Neuronal stem cell (in vitro differentiated cells): ENCODE results near the gene THEM5.

Experiments used
- DNase-seq: peaks from one replicate; pipeline ENCODE4 v3.0.0-alpha.2; 2013; ENCODE audit warnings: low spot score
- H2AFZ ChIP-seq: one replicate; pipeline ENCODE4 v1.6.1; 2013; ENCODE audit warnings: mild to moderate bottlenecking, low read length, inconsistent platforms
- H2AK5ac ChIP-seq: 2 replicates; pipeline ENCODE4 v1.6.1; 2013; ENCODE audit warnings: low read depth, mild to moderate bottlenecking, inconsistent platforms, low read length, moderate library complexity, mixed read lengths
- H2BK120ac ChIP-seq: 2 replicates; pipeline ENCODE4 v1.6.1; 2013; ENCODE audit warnings: low read depth, mild to moderate bottlenecking, inconsistent platforms, low read length, moderate library complexity, mixed read lengths
- H2BK12ac ChIP-seq: one replicate; pipeline ENCODE4 v1.6.1; 2013; ENCODE audit warnings: low read length, inconsistent platforms
- H2BK15ac ChIP-seq: 2 replicates; pipeline ENCODE4 v1.6.1; 2013; ENCODE audit warnings: mild to moderate bottlenecking, low read length, inconsistent platforms, mixed read lengths
- H2BK5ac ChIP-seq: one replicate; pipeline ENCODE4 v1.6.1; 2013; ENCODE audit warnings: inconsistent platforms, mild to moderate bottlenecking, low read length, moderate library complexity
- H3K14ac ChIP-seq: one replicate; pipeline ENCODE4 v1.6.1; 2013; ENCODE audit warnings: low read length, inconsistent platforms
- H3K18ac ChIP-seq: 2 replicates; pipeline ENCODE4 v1.6.1; 2013; ENCODE audit warnings: low read length, inconsistent platforms
- H3K23ac ChIP-seq: 2 replicates; pipeline ENCODE4 v1.6.1; 2013; ENCODE audit warnings: low read depth, mild to moderate bottlenecking, mixed read lengths, low read length, inconsistent platforms; ENCODE audit not compliant: poor library complexity
- H3K27ac ChIP-seq: replicated peaks from 3 replicates; pipeline ENCODE4 v1.5.1; 2013; ENCODE audit warnings: low read length, inconsistent platforms
- H3K27me3 ChIP-seq, 3 experiments: 2 replicates each; pipeline ENCODE4 v1.6.1; 2013; ENCODE audit warnings: low read length in 3 of 3, mild to moderate bottlenecking in 2 of 3, inconsistent platforms in 1 of 3, low read depth in 1 of 3, mixed read lengths in 1 of 3, moderate library complexity in 1 of 3; ENCODE audit not compliant: control insufficient read depth in 3 of 3, insufficient read depth in 3 of 3
- H3K36me3 ChIP-seq, 2 donors: replicated peaks in 1 of 2; 2 replicates each; pipeline ENCODE4 v1.6.1; 2013; ENCODE audit warnings: low read length in 2 of 2; ENCODE audit not compliant: control insufficient read depth in 2 of 2, insufficient read depth in 2 of 2
- H3K4ac ChIP-seq: 2 replicates; pipeline ENCODE4 v1.6.1; 2013; ENCODE audit warnings: inconsistent platforms, mild to moderate bottlenecking, low read length, moderate library complexity
- H3K4me1 ChIP-seq, 2 donors: 1 replicate in 1 of 2; 2 replicates in 1 of 2; pipeline ENCODE4 v1.6.1; 2013; ENCODE audit warnings: low read length in 2 of 2, low read depth in 1 of 2; ENCODE audit not compliant: control insufficient read depth in 2 of 2, insufficient read depth in 1 of 2
- H3K4me2 ChIP-seq: one replicate; pipeline ENCODE4 v1.6.1; 2013; ENCODE audit warnings: mild to moderate bottlenecking, low read length, inconsistent platforms; ENCODE audit not compliant: insufficient read depth, poor library complexity, severe bottlenecking
- H3K4me3 ChIP-seq, 2 donors: 2 replicates each; pipeline ENCODE4 v1.5.1; 2013; ENCODE audit warnings: low read length in 2 of 2, mild to moderate bottlenecking in 2 of 2, inconsistent platforms in 1 of 2, moderate library complexity in 1 of 2
- H3K79me1 ChIP-seq: one replicate; pipeline ENCODE4 v1.6.1; 2013; ENCODE audit warnings: low read depth, mild to moderate bottlenecking, inconsistent platforms, low read length, moderate library complexity
- H3K9ac ChIP-seq: one replicate; pipeline ENCODE4 v1.6.1; 2013; ENCODE audit warnings: mild to moderate bottlenecking, low read depth, low read length, inconsistent platforms; ENCODE audit not compliant: poor library complexity
- H3K9me3 ChIP-seq, 2 donors: replicated peaks in 1 of 2; 2 replicates each; pipeline versions ENCODE3 to v1.6.1; 2013; ENCODE audit warnings: low read length in 2 of 2, mild to moderate bottlenecking in 2 of 2, inconsistent platforms in 1 of 2, low read depth in 1 of 2, mixed read lengths in 1 of 2, moderate library complexity in 1 of 2; ENCODE audit not compliant: control insufficient read depth in 2 of 2, insufficient read depth in 1 of 2
- H4K8ac ChIP-seq: one replicate; pipeline ENCODE4 v1.6.1; 2013; ENCODE audit warnings: low read depth, mild to moderate bottlenecking, inconsistent platforms, low read length, moderate library complexity
- H4K91ac ChIP-seq: one replicate; pipeline ENCODE4 v1.6.1; 2013; ENCODE audit warnings: low read length, low read depth, mild to moderate bottlenecking, inconsistent platforms; ENCODE audit not compliant: poor library complexity
- WGBS, 2 donors: extraction: QIAGEN DNeasy Blood & Tissue Kit; methylation state at CpG; one replicate each; pipeline ENCODE4 v1.1.7; 2013; ENCODE audit warnings: missing lambda C conversion rate in 2 of 2, mixed read lengths in 1 of 2; ENCODE audit not compliant: insufficient read length in 2 of 2, insufficient replicate concordance in 1 of 2; ENCODE audit errors: extremely low coverage in 2 of 2; 5-methylcytosine and 5-hydroxymethylcytosine counted together

Gene THEM5

GRCh38 chr1:151831256-151831591, 22.3 kb downstream of the THEM5 start:
- peak overlapping the region; percentile 65 for H3K23ac ChIP-seq
- H2BK12ac ChIP-seq = peak overlapping the region; percentile 58
- peak overlapping the region; percentile 90 for H3K14ac ChIP-seq
- no peak for DNase-seq
- no peak overlapping the region for H3K27ac ChIP-seq
- peaks cover 21 to 23% of the 10 kb centered on the region in 2 donors for H3K4me1 ChIP-seq
- no peak overlapping the region for H2BK120ac ChIP-seq
- H4K8ac ChIP-seq = no peak overlapping the region
- no peak overlapping the region for H4K91ac ChIP-seq
- no CpG with 5 or more reads among the region's 4 CpGs for WGBS, 2 donors
- H3K9me3 ChIP-seq = no peaks in the 10 kb centered on the region
- H3K27me3 ChIP-seq = peaks cover 0 to 51% (median 0%) of the 10 kb centered on the region in 3 experiments
- H2BK15ac ChIP-seq = no peak overlapping the region
- H3K4me3 ChIP-seq = no peak overlapping the region
- H2AK5ac ChIP-seq = peak overlapping the region; percentile 56
- peak overlapping the region; percentile 62 for H2BK5ac ChIP-seq
- no peak overlapping the region for H3K9ac ChIP-seq
- no peaks in the 10 kb centered on the region for H3K36me3 ChIP-seq
- H3K79me1 ChIP-seq = no peaks in the 10 kb centered on the region
- no peak overlapping the region for H2AFZ ChIP-seq
- no peak overlapping the region for H3K4me2 ChIP-seq
- peak overlapping the region; percentile 37 for H3K18ac ChIP-seq
- no peak overlapping the region for H3K4ac ChIP-seq

- no peak overlapping the region for H3K27ac ChIP-seq
- no peak overlapping the region for H4K91ac ChIP-seq
- H2BK12ac ChIP-seq = peak overlapping the region; percentile 98
- H3K79me1 ChIP-seq = no peaks in the 10 kb centered on the region
- no peak overlapping the region for H3K9ac ChIP-seq
- H2BK120ac ChIP-seq = no peak overlapping the region
- no peak overlapping the region for H2BK5ac ChIP-seq
- H3K27me3 ChIP-seq = peaks cover 0 to 53% (median 0%) of the 10 kb centered on the region in 3 experiments
- H3K4me1 ChIP-seq = peaks cover 23% of the 10 kb centered on the region in 2 donors
- peak overlapping the region; percentile 52 for H2AK5ac ChIP-seq
- no peak for DNase-seq
- H3K18ac ChIP-seq = peak overlapping the region; percentile 80
- no peak overlapping the region for H3K23ac ChIP-seq
- no peaks in the 10 kb centered on the region for H3K9me3 ChIP-seq
- H3K4me3 ChIP-seq = no peak overlapping the region
- no peak overlapping the region for H2AFZ ChIP-seq
- H2BK15ac ChIP-seq = peak overlapping the region; percentile 49
- H3K4me2 ChIP-seq = no peak overlapping the region
- peak overlapping the region; percentile 38 for H3K14ac ChIP-seq
- H3K36me3 ChIP-seq = no peaks in the 10 kb centered on the region
- WGBS, 2 donors = no CpG with 5 or more reads among the region's 6 CpGs
- H3K4ac ChIP-seq = no peak overlapping the region
- no peak overlapping the region for H4K8ac ChIP-seq
Measured at GRCh38 chr1:151830055-151830454, 23.5 kb downstream of the THEM5 start.

- Histone ChIP-seq H2BK15ac (peak overlapping the region; percentile 45), H3K9ac (no peak overlapping the region), H3K4me1 (peaks cover 23% of the 10 kb centered on the region in 2 donors), H2AK5ac (peak overlapping the region; percentile 52), H3K79me1 (no peaks in the 10 kb centered on the region), H4K91ac (no peak overlapping the region), H2AFZ (peak overlapping the region; percentile 70), H3K4me2 (no peak overlapping the region), H3K27ac (peak overlapping the region; percentile 26), H3K9me3 (no peaks in the 10 kb centered on the region), H2BK5ac (peak overlapping the region; percentile 49), H3K18ac (peak overlapping the region; percentile 86), H3K27me3 (peaks cover 0 to 56% (median 0%) of the 10 kb centered on the region in 3 experiments), H3K4me3 (no peak overlapping the region), H2BK120ac (no peak overlapping the region), H3K14ac (no peak overlapping the region), H3K36me3 (no peaks in the 10 kb centered on the region), H3K4ac (no peak overlapping the region), H4K8ac (no peak overlapping the region), H2BK12ac (peak overlapping the region; percentile 34), H3K23ac (no peak overlapping the region)
- WGBS, 2 donors = no CpG with 5 or more reads among the region's 4 CpGs
- no peak for DNase-seq
Measured at GRCh38 chr1:151829352-151830046, 24.0 kb downstream of the THEM5 start.

- Histone ChIP-seq H2BK120ac (no peak overlapping the region), H3K4me1 (peaks cover 18 to 23% of the 10 kb centered on the region in 2 donors), H3K4me2 (no peak overlapping the region), H3K36me3 (no peaks in the 10 kb centered on the region), H2BK5ac (no peak overlapping the region), H2AFZ (peak overlapping the region; percentile 70), H3K79me1 (no peaks in the 10 kb centered on the region), H3K14ac (no peak overlapping the region), H3K27ac (peak overlapping the region; percentile 26), H3K18ac (no peak overlapping the region), H3K9me3 (no peaks in the 10 kb centered on the region), H3K4ac (no peak overlapping the region), H2AK5ac (no peak overlapping the region), H3K23ac (no peak overlapping the region), H4K91ac (no peak overlapping the region), H2BK12ac (no peak overlapping the region), H3K9ac (no peak overlapping the region), H4K8ac (no peak overlapping the region), H3K27me3 (peaks cover 0 to 57% (median 0%) of the 10 kb centered on the region in 3 experiments), H2BK15ac (no peak overlapping the region), H3K4me3 (no peak overlapping the region)
- WGBS, 2 donors = no CpG with 5 or more reads among the region's 12 CpGs
- DNase-seq = peak; percentile 65
Measured at GRCh38 chr1:151828921-151829320, 24.6 kb downstream of the THEM5 start.
